Measurements from ENCODE around the gene PRDM16.

DNA sequence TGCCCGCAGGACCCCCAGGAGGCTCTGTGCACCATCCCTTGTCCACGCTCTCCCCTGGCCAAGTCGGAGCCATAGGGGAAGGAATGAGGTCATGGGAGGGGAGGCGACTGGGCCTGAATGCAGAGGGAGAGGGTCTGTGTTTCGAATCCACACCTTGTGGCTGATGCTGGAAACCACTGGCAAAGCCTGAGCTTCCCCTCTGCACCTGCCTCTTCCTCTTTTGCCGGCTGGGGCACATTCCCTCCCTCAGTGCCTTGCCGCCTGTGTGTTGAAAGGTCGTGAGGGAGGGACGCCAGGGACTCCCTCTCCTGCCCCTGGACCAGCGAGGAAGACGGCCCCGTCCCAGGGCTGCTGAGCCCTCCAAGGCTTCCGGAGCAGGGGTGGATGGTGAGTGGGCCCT is 27.3 kb downstream of the PRDM16 start:
- TF ChIP-seq POLR2AphosphoS5 (IDR thresholded peaks at IDR 0.05; ENCODE audit: low read depth, low read length) (no peak), SIN3A (IDR thresholded peaks at IDR 0.05; ENCODE audit: low read depth) (no peak)
- TF ChIP-seq, protein P1, sequence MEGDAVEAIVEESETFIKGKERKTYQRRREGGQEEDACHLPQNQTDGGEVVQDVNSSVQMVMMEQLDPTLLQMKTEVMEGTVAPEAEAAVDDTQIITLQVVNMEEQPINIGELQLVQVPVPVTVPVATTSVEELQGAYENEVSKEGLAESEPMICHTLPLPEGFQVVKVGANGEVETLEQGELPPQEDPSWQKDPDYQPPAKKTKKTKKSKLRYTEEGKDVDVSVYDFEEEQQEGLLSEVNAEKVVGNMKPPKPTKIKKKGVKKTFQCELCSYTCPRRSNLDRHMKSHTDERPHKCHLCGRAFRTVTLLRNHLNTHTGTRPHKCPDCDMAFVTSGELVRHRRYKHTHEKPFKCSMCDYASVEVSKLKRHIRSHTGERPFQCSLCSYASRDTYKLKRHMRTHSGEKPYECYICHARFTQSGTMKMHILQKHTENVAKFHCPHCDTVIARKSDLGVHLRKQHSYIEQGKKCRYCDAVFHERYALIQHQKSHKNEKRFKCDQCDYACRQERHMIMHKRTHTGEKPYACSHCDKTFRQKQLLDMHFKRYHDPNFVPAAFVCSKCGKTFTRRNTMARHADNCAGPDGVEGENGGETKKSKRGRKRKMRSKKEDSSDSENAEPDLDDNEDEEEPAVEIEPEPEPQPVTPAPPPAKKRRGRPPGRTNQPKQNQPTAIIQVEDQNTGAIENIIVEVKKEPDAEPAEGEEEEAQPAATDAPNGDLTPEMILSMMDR (IDR thresholded peaks at IDR 0.05 in 2 of 3, conservative IDR thresholded peaks at IDR 0.05 in 1 of 3; ENCODE audit: borderline replicate concordance in 1 of 3, insufficient read depth in 1 of 3, low read depth in 2 of 3, low read length in 2 of 3), result no peak
